Gastroesophageal sphincter (tissue), 3 donors: ENCODE measurements around the gene DOLK.

ENCODE experiments used
- EP300 ChIP-seq: sonication (generic); formaldehyde crosslinking; IDR thresholded peaks from one replicate; pipeline ENCODE4 v1.6.1; 2017; ENCODE audit warnings: antibody characterized with exemption, mild to moderate bottlenecking
- POLR2A ChIP-seq, 2 donors: fragments of 450-650 bp; IDR thresholded peaks; one replicate each; pipeline ENCODE4 v1.6.1; 2017; ENCODE audit warnings: antibody characterized with exemption in 2 of 2, mild to moderate bottlenecking in 2 of 2, moderate library complexity in 1 of 2
- POLR2AphosphoS5 ChIP-seq: sonication (generic); formaldehyde crosslinking; IDR thresholded peaks from one replicate; pipeline ENCODE4 v1.6.1; 2017; ENCODE audit warnings: antibody characterized with exemption
- TF ChIP-seq, protein P1 (sequence below), 4 experiments: fragments of 200-600 bp in 2 of 4; fragments of 450-650 bp in 2 of 4; sonication (generic) in 1 of 4; IDR thresholded peaks; one replicate each; pipeline ENCODE4 v1.5.1; 2017 to 2019; ENCODE audit warnings: antibody characterized with exemption in 4 of 4, mild to moderate bottlenecking in 2 of 4, moderate library complexity in 2 of 4

GRCh38 chr9:128927731-128928411 is 19.5 kb downstream of the DOLK start:
- TF ChIP-seq POLR2A (IDR thresholded peaks at IDR 0.05) = no peak
- TF ChIP-seq, protein P1, sequence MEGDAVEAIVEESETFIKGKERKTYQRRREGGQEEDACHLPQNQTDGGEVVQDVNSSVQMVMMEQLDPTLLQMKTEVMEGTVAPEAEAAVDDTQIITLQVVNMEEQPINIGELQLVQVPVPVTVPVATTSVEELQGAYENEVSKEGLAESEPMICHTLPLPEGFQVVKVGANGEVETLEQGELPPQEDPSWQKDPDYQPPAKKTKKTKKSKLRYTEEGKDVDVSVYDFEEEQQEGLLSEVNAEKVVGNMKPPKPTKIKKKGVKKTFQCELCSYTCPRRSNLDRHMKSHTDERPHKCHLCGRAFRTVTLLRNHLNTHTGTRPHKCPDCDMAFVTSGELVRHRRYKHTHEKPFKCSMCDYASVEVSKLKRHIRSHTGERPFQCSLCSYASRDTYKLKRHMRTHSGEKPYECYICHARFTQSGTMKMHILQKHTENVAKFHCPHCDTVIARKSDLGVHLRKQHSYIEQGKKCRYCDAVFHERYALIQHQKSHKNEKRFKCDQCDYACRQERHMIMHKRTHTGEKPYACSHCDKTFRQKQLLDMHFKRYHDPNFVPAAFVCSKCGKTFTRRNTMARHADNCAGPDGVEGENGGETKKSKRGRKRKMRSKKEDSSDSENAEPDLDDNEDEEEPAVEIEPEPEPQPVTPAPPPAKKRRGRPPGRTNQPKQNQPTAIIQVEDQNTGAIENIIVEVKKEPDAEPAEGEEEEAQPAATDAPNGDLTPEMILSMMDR (IDR thresholded peaks at IDR 0.05) = peak in 3 of 4 experiments; percentile 87 to 93 (median 89)
- no peak for TF ChIP-seq POLR2AphosphoS5
- TF ChIP-seq EP300 = no peak
